HCT116 (cell line): Measurements from ENCODE around the gene KIAA1549. TPM values are rescaled to one million over a fixed set of nuclear protein-coding genes. Genes with fewer than 3 reads are reported as not detected.

Source experiments
- ATAC-seq: fragments of 200-7000 bp; cut with Tn5 transposase; 2 replicates; pipeline ENCODE4 v1.9.1; 2020; ENCODE audit warnings: mild to moderate bottlenecking, moderate library complexity
- BruUV-seq: library from RNA; stranded (reverse); fragments of 400-500 nt; replicated peaks from 2 replicates; lab custom pipeline; 2021; lab: Mats Ljungman, UMichigan
- CTCF ChIA-PET: fragments of 300-600 bp; sonication (Branson Sonifier 250); formaldehyde crosslinking; loops from one replicate; lab custom pipeline; 2021; ENCODE audit warnings: antibody characterized with exemption; lab: Charles Lee
- POLR2A ChIA-PET: fragments of 300-600, 350-600 bp; sonication (Branson Sonifier 250); formaldehyde crosslinking; loops from one replicate; lab custom pipeline; 2021; ENCODE audit warnings: antibody characterized with exemption; lab: Charles Lee
- RAD21 ChIA-PET, 2 experiments: fragments of 300-600 bp; sonication (Branson Sonifier 250); formaldehyde crosslinking; loops; one replicate each; lab custom pipeline; 2023; ENCODE audit warnings: low total read pairs in 2 of 2; ENCODE audit not compliant: uncharacterized antibody in 2 of 2, unreplicated experiment in 2 of 2, low non-redundant PET in 1 of 2; lab: Charles Lee
- DNase-seq: peaks from one replicate; pipeline ENCODE4 v3.0.0-alpha.2; 2010; ENCODE audit warnings: low read depth, low spot score
- H2AFZ ChIP-seq: fragments of 200-600 bp; shearing (Covaris generic), sonication (generic); 2 replicates; pipeline ENCODE4 v1.6.1; 2017; ENCODE audit warnings: low read depth, mixed run types, mixed read lengths, antibody characterized with exemption, low read length; ENCODE audit not compliant: poor library complexity, severe bottlenecking
- H3K27ac ChIP-seq: 2 replicates; pipeline ENCODE4 v1.5.1; 2012; ENCODE audit warnings: low read depth, low read length
- H3K27me3 ChIP-seq: fragments of 200-600 bp; sonication (generic); 2 replicates; pipeline ENCODE4 v1.6.1; 2016; ENCODE audit warnings: mixed run types, low read length, mixed read lengths; ENCODE audit not compliant: insufficient read depth
- H3K36me3 ChIP-seq, 2 experiments: fragments of 200-500 bp in 1 of 2; fragments of 200-600 bp in 1 of 2; sonication (Bioruptor generic) in 1 of 2; sonication (generic) in 1 of 2; 2 replicates each; pipeline versions ENCODE4 v1.5.1 to v1.6.1; 2014 to 2016; ENCODE audit warnings: low read length in 2 of 2, inconsistent platforms in 1 of 2, mixed read lengths in 1 of 2, mixed run types in 1 of 2; ENCODE audit not compliant: insufficient read depth in 2 of 2, control insufficient read depth in 1 of 2
- H3K4me1 ChIP-seq, 2 experiments: fragments of 200-600 bp in 1 of 2; sonication (generic) in 1 of 2; 2 replicates each; pipeline versions ENCODE4 v1.5.1 to v1.6.1; 2012 to 2017; ENCODE audit warnings: low read length in 2 of 2, inconsistent platforms in 1 of 2, mild to moderate bottlenecking in 1 of 2, mixed read lengths in 1 of 2, mixed run types in 1 of 2, moderate library complexity in 1 of 2; ENCODE audit not compliant: insufficient read depth in 2 of 2, control insufficient read depth in 1 of 2
- H3K4me2 ChIP-seq: fragments of 200-600 bp; sonication (generic); 2 replicates; pipeline ENCODE4 v1.6.1; 2017; ENCODE audit warnings: mixed run types, low read length, mixed read lengths
- H3K4me3 ChIP-seq, 2 experiments: fragments of 200-600 bp in 1 of 2; sonication (generic) in 1 of 2; replicated peaks in 1 of 2; 2 replicates each; pipeline ENCODE4 v1.5.1; 2011 to 2016; ENCODE audit warnings: low read length in 2 of 2, control low read depth in 1 of 2, low read depth in 1 of 2, mild to moderate bottlenecking in 1 of 2, mixed read lengths in 1 of 2, mixed run types in 1 of 2
- H3K79me2 ChIP-seq: fragments of 200-600 bp; sonication (generic); 2 replicates; pipeline ENCODE4 v1.6.1; 2017; ENCODE audit warnings: mild to moderate bottlenecking, mixed run types, low read length, moderate library complexity, mixed read lengths; ENCODE audit not compliant: insufficient read depth
- H3K9ac ChIP-seq: fragments of 200-600 bp; sonication (generic); 2 replicates; pipeline ENCODE4 v1.6.1; 2016; ENCODE audit warnings: low read length, mixed read lengths
- H3K9me2 ChIP-seq: fragments of 200-600 bp; sonication (generic), shearing (Covaris generic); 2 replicates; pipeline ENCODE4 v1.6.1; 2017; ENCODE audit warnings: mixed run types, mild to moderate bottlenecking, moderate library complexity; ENCODE audit not compliant: insufficient read depth
- H3K9me3 ChIP-seq, 2 experiments: fragments of 200-500 bp in 1 of 2; fragments of 200-600 bp in 1 of 2; sonication (Bioruptor generic) in 1 of 2; sonication (generic) in 1 of 2; 2 replicates each; pipeline ENCODE4 v1.6.1; 2014 to 2017; ENCODE audit warnings: low read length in 2 of 2, mixed read lengths in 2 of 2, inconsistent platforms in 1 of 2, low read depth in 1 of 2, mild to moderate bottlenecking in 1 of 2, mixed run types in 1 of 2, moderate library complexity in 1 of 2; ENCODE audit not compliant: control insufficient read depth in 1 of 2, insufficient read depth in 1 of 2
- H4K20me1 ChIP-seq: fragments of 200-600 bp; sonication (generic), shearing (Covaris generic); 2 replicates; pipeline ENCODE4 v1.6.1; 2017; ENCODE audit warnings: mixed run types, mild to moderate bottlenecking, moderate library complexity; ENCODE audit not compliant: insufficient read depth
- CBX3 ChIP-seq: IDR thresholded peaks from 2 replicates; pipeline ENCODE4 v1.6.1; 2012; ENCODE audit warnings: low read depth
- CEBPB ChIP-seq: IDR thresholded peaks from 2 replicates; pipeline ENCODE4 v1.6.1; 2012; ENCODE audit warnings: low read depth
- EGR1 ChIP-seq: IDR thresholded peaks from 2 replicates; pipeline ENCODE4 v1.6.1; 2012; ENCODE audit warnings: low read depth
- ELF1 ChIP-seq: IDR thresholded peaks from 2 replicates; pipeline ENCODE4 v1.6.1; 2012; ENCODE audit warnings: low read depth, borderline replicate concordance
- EZH2 ChIP-seq: fragments of 200-600 bp; sonication (generic); IDR thresholded peaks from 2 replicates; pipeline ENCODE4 v1.6.1; 2017; ENCODE audit warnings: antibody characterized with exemption, mixed run types
- JUND ChIP-seq: IDR thresholded peaks from 2 replicates; pipeline ENCODE4 v1.6.1; 2012
- POLR2A ChIP-seq: IDR thresholded peaks from 2 replicates; pipeline ENCODE4 v1.7.0; 2011; ENCODE audit warnings: borderline replicate concordance; ENCODE audit not compliant: insufficient read depth, insufficient read length; ENCODE audit errors: extremely low read depth
- POLR2AphosphoS5 ChIP-seq: IDR thresholded peaks from 2 replicates; pipeline ENCODE4 v1.6.1; 2011; ENCODE audit warnings: mild to moderate bottlenecking, low read depth, low read length, moderate library complexity
- RAD21 ChIP-seq: IDR thresholded peaks from 2 replicates; pipeline ENCODE4 v1.6.1; 2012; ENCODE audit warnings: low read depth, mild to moderate bottlenecking
- REST ChIP-seq: IDR thresholded peaks from 2 replicates; pipeline ENCODE4 v1.6.1; 2012; ENCODE audit warnings: low read depth
- SP1 ChIP-seq: IDR thresholded peaks from 2 replicates; pipeline ENCODE4 v1.6.1; 2012; ENCODE audit warnings: low read depth
- TCF7L2 ChIP-seq: IDR thresholded peaks from 2 replicates; pipeline ENCODE4 v1.7.0; 2011; ENCODE audit warnings: borderline replicate concordance, inconsistent platforms; ENCODE audit not compliant: insufficient read depth, insufficient read length; ENCODE audit errors: extremely low read depth
- YY1 ChIP-seq: IDR thresholded peaks from 2 replicates; pipeline ENCODE4 v1.6.1; 2011; ENCODE audit warnings: low read length, low read depth, moderate library complexity, mild to moderate bottlenecking; ENCODE audit not compliant: insufficient replicate concordance; ENCODE audit errors: extremely low read depth
- ZBTB33 ChIP-seq: IDR thresholded peaks from 2 replicates; pipeline ENCODE4 v1.6.1; 2011; ENCODE audit warnings: mild to moderate bottlenecking, low read length, moderate library complexity; ENCODE audit not compliant: insufficient replicate concordance; ENCODE audit errors: extremely low read depth
- ZFX ChIP-seq: fragments of 450-650 bp; IDR thresholded peaks from 2 replicates; pipeline ENCODE4 v1.6.1; 2017
- ZNF274 ChIP-seq: fragments of 200-500 bp; sonication (Bioruptor generic); IDR thresholded peaks from 2 replicates; pipeline ENCODE4 v1.6.1; 2014; ENCODE audit warnings: mild to moderate bottlenecking, low read depth, low read length, inconsistent platforms
- intact Hi-C: fragments of 100-400 bp; cut with micrococcal nuclease; formaldehyde crosslinking; loops from 2 replicates; pipeline ENCODE4 v1.10.0; 2022
- total RNA-seq: library from RNA; stranded (reverse); gene quantifications from one replicate; pipeline ENCODE4 v1.2.1, GENCODE V29; 2021; ENCODE audit not compliant: unreplicated experiment
- TF ChIP-seq, protein P1 (sequence below): IDR thresholded peaks from 2 replicates; pipeline ENCODE4 v1.6.1; 2012
- TF ChIP-seq, protein P2 (sequence below), 3 experiments: fragments of 200-600 bp in 1 of 3; sonication (generic) in 1 of 3; IDR thresholded peaks in 2 of 3; conservative IDR thresholded peaks in 1 of 3; 2 replicates each; pipeline ENCODE4 v1.5.1; 2012 to 2017; ENCODE audit warnings: low read depth in 2 of 3, low read length in 2 of 3, antibody characterized with exemption in 1 of 3, borderline replicate concordance in 1 of 3, control low read depth in 1 of 3, mild to moderate bottlenecking in 1 of 3, mixed read lengths in 1 of 3, mixed run types in 1 of 3, moderate library complexity in 1 of 3; ENCODE audit not compliant: insufficient read depth in 1 of 3

Gene KIAA1549
- total RNA-seq, 1 experiment from 2014 or later: 3.9 TPM

- Histone ChIP-seq H3K27ac (no peak overlapping the region), H3K79me2 (no peaks in the 10 kb centered on the region), H3K9me3 (no peaks in the 10 kb centered on the region), H3K4me1 (no peaks in the 10 kb centered on the region), H3K36me3 (peaks cover 0 to 2% of the 10 kb centered on the region in 2 experiments; a peak in 1 of 4 replicates), H3K4me3 (no peak overlapping the region), H4K20me1 (no peaks in the 10 kb centered on the region), H3K4me2 (no peak overlapping the region), H3K27me3 (no peaks in the 10 kb centered on the region), H3K9me2 (no peaks in the 10 kb centered on the region), H2AFZ (no peak overlapping the region), H3K9ac (no peak overlapping the region)
- BruUV-seq: no TSS peak
- TF ChIP-seq POLR2AphosphoS5: no peak
- TF ChIP-seq ZFX: no peak
- no peak for TF ChIP-seq ZBTB33
- no peak for TF ChIP-seq RAD21
- no peak for TF ChIP-seq SP1
- TF ChIP-seq EZH2: no peak
- TF ChIP-seq POLR2A: no peak
- TF ChIP-seq CEBPB: no peak
- TF ChIP-seq JUND: no peak
- TF ChIP-seq ELF1: no peak
- TF ChIP-seq CBX3: no peak
- TF ChIP-seq, protein P1, sequence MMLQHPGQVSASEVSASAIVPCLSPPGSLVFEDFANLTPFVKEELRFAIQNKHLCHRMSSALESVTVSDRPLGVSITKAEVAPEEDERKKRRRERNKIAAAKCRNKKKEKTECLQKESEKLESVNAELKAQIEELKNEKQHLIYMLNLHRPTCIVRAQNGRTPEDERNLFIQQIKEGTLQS: no peak
- TF ChIP-seq TCF7L2: no peak
- TF ChIP-seq, protein P2, sequence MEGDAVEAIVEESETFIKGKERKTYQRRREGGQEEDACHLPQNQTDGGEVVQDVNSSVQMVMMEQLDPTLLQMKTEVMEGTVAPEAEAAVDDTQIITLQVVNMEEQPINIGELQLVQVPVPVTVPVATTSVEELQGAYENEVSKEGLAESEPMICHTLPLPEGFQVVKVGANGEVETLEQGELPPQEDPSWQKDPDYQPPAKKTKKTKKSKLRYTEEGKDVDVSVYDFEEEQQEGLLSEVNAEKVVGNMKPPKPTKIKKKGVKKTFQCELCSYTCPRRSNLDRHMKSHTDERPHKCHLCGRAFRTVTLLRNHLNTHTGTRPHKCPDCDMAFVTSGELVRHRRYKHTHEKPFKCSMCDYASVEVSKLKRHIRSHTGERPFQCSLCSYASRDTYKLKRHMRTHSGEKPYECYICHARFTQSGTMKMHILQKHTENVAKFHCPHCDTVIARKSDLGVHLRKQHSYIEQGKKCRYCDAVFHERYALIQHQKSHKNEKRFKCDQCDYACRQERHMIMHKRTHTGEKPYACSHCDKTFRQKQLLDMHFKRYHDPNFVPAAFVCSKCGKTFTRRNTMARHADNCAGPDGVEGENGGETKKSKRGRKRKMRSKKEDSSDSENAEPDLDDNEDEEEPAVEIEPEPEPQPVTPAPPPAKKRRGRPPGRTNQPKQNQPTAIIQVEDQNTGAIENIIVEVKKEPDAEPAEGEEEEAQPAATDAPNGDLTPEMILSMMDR (IDR thresholded peaks at IDR 0.05 in 2 of 3, conservative IDR thresholded peaks at IDR 0.05 in 1 of 3; ENCODE audit: borderline replicate concordance in 1 of 3, insufficient read depth in 1 of 3, low read depth in 2 of 3, low read length in 2 of 3): no peak
- no peak for TF ChIP-seq EGR1
- no peak for TF ChIP-seq ZNF274
- no peak for TF ChIP-seq YY1
- TF ChIP-seq REST: no peak
- ChIA-PET RAD21 (no interaction called here), POLR2A (no interaction called here), CTCF (no interaction called here)
- intact Hi-C loops: no loop called here
- ATAC-seq: no peak
- no peak for DNase-seq
Measured at GRCh38 chr7:138903859-138904435, 77.2 kb downstream of the KIAA1549 start.
